OCI-LY3 (cell line): ENCODE results near the gene ST3GAL4.

Experiments
- H2AFZ ChIP-seq: fragments of 200-600, 300-600 bp; shearing (Covaris generic); 2 replicates; pipeline ENCODE4 v1.6.0; 2014; ENCODE audit warnings: antibody characterized with exemption, low read depth, low read length
- H3K27ac ChIP-seq: fragments of 200-600, 300-600 bp; sonication (generic); 2 replicates; pipeline ENCODE4 v1.5.1; 2014; ENCODE audit warnings: mild to moderate bottlenecking, low read length, moderate library complexity, mixed read lengths
- H3K27me3 ChIP-seq: fragments of 200-600, 300-600 bp; sonication (generic); 2 replicates; pipeline ENCODE4 v1.6.1; 2014; ENCODE audit warnings: low read depth, low read length, mixed read lengths
- H3K36me3 ChIP-seq: fragments of 200-600, 300-600 bp; sonication (generic); replicated peaks from 2 replicates; pipeline ENCODE3; 2014; ENCODE audit warnings: low read depth, low read length, mixed read lengths
- H3K4me1 ChIP-seq: fragments of 300-600, 200-600 bp; sonication (generic); 2 replicates; pipeline ENCODE4 v1.6.1; 2014; ENCODE audit warnings: low read length, mixed read lengths
- H3K4me2 ChIP-seq: fragments of 200-600, 300-600 bp; sonication (generic); 2 replicates; pipeline ENCODE4 v1.6.1; 2014; ENCODE audit warnings: low read length, mixed read lengths
- H3K4me3 ChIP-seq: fragments of 300-600, 200-600 bp; sonication (generic); 2 replicates; pipeline ENCODE4 v1.5.1; 2014; ENCODE audit warnings: antibody characterized with exemption, mild to moderate bottlenecking, low read length, moderate library complexity
- H3K79me2 ChIP-seq: fragments of 300-600, 200-600 bp; shearing (Covaris generic); 2 replicates; pipeline ENCODE4 v1.6.1; 2014; ENCODE audit warnings: mild to moderate bottlenecking, low read length, mixed read lengths
- H3K9ac ChIP-seq: fragments of 300-600, 200-600 bp; shearing (Covaris generic); 2 replicates; pipeline ENCODE4 v1.6.0; 2014; ENCODE audit warnings: mild to moderate bottlenecking, low read length, moderate library complexity
- H3K9me3 ChIP-seq: fragments of 200-600, 300-600 bp; shearing (Covaris generic); 2 replicates; pipeline ENCODE4 v1.6.1; 2014; ENCODE audit warnings: low read length, mixed read lengths; ENCODE audit not compliant: insufficient read depth
- H4K20me1 ChIP-seq: fragments of 200-600, 300-600 bp; sonication (generic); 2 replicates; pipeline ENCODE4 v1.6.1; 2016; ENCODE audit warnings: low read length, mixed read lengths; ENCODE audit not compliant: insufficient read depth
- EZH2phosphoT487 ChIP-seq: fragments of 200-600 bp; shearing (Covaris generic); IDR thresholded peaks from 2 replicates; pipeline ENCODE4 v1.6.1; 2018; ENCODE audit warnings: antibody characterized with exemption, mixed run types, low read depth
- TF ChIP-seq, protein P1 (sequence below): fragments of 200-600, 300-600 bp; sonication (generic); IDR thresholded peaks from 2 replicates; pipeline ENCODE4 v1.5.1; 2014; ENCODE audit warnings: antibody characterized with exemption, low read length, low read depth

ST3GAL4 gene

DNA sequence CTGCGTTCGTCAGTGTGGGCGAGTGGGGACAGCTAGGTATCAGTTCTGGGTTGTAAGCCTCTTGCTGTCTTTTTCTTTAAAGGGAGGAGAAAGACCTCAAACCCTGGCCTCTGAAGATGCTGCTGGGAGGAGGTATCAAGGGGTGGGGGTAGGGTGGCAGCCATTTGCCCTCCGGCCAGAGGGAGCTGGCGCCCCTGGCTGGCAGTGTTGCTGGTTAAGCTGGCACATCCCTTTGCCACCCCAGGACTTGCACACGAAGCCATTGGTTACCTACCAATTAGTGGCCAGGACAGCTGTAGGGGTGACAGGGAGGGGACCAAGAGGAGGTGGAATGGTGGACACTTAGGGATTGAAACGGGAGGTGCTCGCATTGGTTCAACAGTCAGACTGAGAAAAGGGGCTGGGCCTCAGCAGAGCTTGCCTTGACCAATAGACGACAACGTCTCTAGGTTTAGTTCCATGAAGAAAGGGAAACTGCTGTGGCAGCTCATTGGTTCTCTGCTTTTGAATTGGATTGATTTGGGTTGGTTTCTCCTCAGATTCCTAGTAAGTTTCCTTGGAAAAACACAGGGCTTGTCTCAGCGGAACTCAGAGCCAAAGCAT, 77.9 kb downstream of the ST3GAL4 start:
- H3K79me2 ChIP-seq = no peaks in the 10 kb centered on the region
- TF ChIP-seq, protein P1, sequence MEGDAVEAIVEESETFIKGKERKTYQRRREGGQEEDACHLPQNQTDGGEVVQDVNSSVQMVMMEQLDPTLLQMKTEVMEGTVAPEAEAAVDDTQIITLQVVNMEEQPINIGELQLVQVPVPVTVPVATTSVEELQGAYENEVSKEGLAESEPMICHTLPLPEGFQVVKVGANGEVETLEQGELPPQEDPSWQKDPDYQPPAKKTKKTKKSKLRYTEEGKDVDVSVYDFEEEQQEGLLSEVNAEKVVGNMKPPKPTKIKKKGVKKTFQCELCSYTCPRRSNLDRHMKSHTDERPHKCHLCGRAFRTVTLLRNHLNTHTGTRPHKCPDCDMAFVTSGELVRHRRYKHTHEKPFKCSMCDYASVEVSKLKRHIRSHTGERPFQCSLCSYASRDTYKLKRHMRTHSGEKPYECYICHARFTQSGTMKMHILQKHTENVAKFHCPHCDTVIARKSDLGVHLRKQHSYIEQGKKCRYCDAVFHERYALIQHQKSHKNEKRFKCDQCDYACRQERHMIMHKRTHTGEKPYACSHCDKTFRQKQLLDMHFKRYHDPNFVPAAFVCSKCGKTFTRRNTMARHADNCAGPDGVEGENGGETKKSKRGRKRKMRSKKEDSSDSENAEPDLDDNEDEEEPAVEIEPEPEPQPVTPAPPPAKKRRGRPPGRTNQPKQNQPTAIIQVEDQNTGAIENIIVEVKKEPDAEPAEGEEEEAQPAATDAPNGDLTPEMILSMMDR = no peak
- TF ChIP-seq EZH2phosphoT487 = no peak
- no peak overlapping the region for H3K4me2 ChIP-seq
- H3K4me3 ChIP-seq = no peak overlapping the region
- H3K9me3 ChIP-seq = no peaks in the 10 kb centered on the region
- H3K36me3 ChIP-seq = no peaks in the 10 kb centered on the region
- no peak overlapping the region for H2AFZ ChIP-seq
- no peaks in the 10 kb centered on the region for H3K27me3 ChIP-seq
- no peaks in the 10 kb centered on the region for H4K20me1 ChIP-seq
- H3K4me1 ChIP-seq = no peaks in the 10 kb centered on the region
- H3K27ac ChIP-seq = no peak overlapping the region
- no peak overlapping the region for H3K9ac ChIP-seq

DNA sequence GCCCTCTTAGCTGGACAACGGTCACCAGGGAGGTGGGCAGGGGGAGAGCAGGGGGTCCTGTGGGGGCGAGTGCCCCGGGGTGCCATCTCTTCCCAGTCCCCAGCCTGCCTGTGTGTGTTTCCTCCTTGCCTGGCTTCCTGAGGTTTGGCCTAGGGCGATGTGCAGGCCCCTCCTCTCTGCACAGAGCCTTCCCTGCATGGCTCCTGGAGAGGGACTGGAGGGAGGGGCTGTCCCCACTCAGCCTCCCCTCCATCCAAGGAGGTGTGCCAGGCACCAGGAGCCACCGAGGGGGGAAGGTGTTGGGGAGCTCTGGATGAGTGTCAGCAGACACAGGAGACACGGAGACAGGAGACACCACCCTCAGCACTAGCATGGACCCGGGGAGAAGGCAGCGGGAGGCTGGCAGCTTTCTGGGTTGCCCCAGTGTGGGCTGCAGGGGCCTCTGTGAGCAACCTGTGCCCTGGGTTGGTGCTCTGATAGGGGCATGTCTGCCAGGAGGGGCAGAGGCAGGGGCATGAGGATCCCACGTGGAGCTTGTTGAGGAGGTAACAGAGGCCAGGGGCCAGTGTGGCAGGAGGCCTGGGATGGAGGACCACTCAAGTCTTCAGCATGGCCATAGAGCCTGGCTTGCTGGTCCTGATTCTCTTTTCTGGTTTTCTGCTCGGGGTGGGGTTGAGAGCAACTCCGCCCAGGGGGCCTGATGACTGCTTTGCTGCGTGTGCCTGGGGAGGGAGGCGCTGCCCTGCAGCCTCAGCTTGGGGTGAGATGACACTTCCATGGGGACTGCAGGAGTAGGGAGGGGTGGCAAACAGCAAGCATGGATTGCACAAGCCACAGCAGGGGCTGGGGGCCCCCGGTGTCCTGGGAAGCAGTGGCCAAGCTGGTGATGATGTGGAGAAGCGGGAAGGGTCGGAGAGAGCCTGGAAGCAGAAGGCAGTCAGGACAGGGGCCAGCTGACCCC, 78.8 kb downstream of the ST3GAL4 start:
- Histone ChIP-seq H3K4me2 (no peak overlapping the region), H3K9me3 (no peaks in the 10 kb centered on the region), H2AFZ (no peak overlapping the region), H3K27me3 (0 out of 2 replicates have a peak, but pooled peaks cover 3% of the 10 kb centered on the region), H3K27ac (no peak overlapping the region), H3K79me2 (no peaks in the 10 kb centered on the region), H4K20me1 (no peaks in the 10 kb centered on the region), H3K36me3 (no peaks in the 10 kb centered on the region), H3K9ac (no peak overlapping the region), H3K4me3 (no peak overlapping the region), H3K4me1 (no peaks in the 10 kb centered on the region)
- TF ChIP-seq, protein P1 = no peak

DNA sequence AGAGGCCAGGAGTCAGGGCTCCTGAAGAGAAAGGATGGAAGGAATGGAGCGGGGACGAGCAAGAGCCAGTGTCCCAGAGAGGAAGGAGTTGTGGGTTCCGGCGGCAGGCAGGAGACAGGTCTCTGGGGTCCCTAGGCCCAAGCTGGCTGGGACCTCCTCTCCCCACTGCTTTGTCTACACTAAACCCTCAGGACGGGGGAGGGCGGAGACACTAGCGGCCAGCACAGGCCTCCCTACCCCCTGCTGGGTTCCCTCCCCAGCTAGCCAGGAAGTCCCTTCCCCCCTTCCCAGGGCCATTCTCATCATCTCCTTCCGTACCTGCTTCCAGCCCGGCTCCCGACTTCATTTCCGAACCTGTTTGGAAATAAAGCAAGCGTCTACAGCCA, 79.5 kb downstream of the ST3GAL4 start:
- Histone ChIP-seq H3K9ac (no peak overlapping the region), H3K27ac (no peak overlapping the region), H3K4me1 (no peaks in the 10 kb centered on the region), H3K4me3 (no peak overlapping the region), H3K4me2 (no peak overlapping the region), H3K36me3 (no peaks in the 10 kb centered on the region), H3K9me3 (no peaks in the 10 kb centered on the region), H3K27me3 (0 out of 2 replicates have a peak, but pooled peaks cover 3% of the 10 kb centered on the region), H4K20me1 (no peaks in the 10 kb centered on the region), H3K79me2 (no peaks in the 10 kb centered on the region), H2AFZ (no peak overlapping the region)
- TF ChIP-seq, protein P1 = no peak
- TF ChIP-seq EZH2phosphoT487 = no peak

DNA sequence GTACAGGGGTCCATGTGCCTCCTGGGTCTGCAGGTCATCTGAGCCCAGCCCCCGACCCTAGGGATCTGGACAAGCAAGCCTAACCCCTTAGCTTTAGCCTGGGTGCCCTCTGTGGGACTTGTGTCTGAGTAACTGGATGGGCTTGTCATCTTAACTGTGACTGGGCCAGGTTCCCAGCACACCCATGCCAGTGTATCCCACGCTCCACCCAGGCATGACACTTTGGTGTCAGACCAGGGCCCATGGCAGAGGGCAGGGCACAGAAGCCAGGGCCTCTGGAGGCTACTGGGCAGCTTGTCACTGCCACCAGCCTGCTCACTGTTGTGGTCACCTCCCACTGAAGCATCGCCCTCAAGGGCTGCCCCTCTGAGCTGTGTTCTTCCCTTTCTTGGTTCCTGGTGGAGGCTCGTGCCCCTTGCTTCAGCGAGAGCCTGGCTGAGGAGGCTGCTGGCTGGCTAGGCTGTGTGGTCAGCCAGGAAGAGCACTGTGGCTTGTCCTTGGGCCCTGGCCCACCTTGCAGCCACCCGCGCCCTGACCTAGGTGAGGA, 80.8 kb downstream of the ST3GAL4 start:
- Histone ChIP-seq H3K9me3 (no peaks in the 10 kb centered on the region), H4K20me1 (no peaks in the 10 kb centered on the region), H3K4me2 (no peak overlapping the region), H3K4me3 (no peak overlapping the region), H2AFZ (no peak overlapping the region), H3K27me3 (peaks cover 4% of the 10 kb centered on the region; the same call in 1 of the 2 replicates), H3K4me1 (peaks cover 7% of the 10 kb centered on the region; the same call in 1 of the 2 replicates), H3K27ac (no peak overlapping the region), H3K36me3 (no peaks in the 10 kb centered on the region), H3K79me2 (no peaks in the 10 kb centered on the region), H3K9ac (no peak overlapping the region)
- no peak for TF ChIP-seq EZH2phosphoT487
- TF ChIP-seq, protein P1 = no peak
